ENCODE measurements around the gene RBL1.

RBL1 gene

GRCh38 chr20:37095599-37096414 lies at the start of gene RBL1:
Gene RBL1 (minus strand): TSS chr20:37095997. CDS start chr20:37095928, 69 bp downstream.
- Histone ChIP-seq H3K4me1 (ENCODE audit: control insufficient read depth, insufficient read depth, low read length) (peaks cover 2% of the 10 kb centered on the region), H3K27ac (ENCODE audit: extremely low read depth, low read depth, low read length) (peak within 1 kb of the TSS; percentile 93), H3K9me3 (ENCODE audit: control insufficient read depth, insufficient read depth, low read depth, low read length) (no peaks in the 10 kb centered on the region), H3K36me3 (ENCODE audit: control insufficient read depth in 2 of 2, insufficient read depth in 1 of 2, low read length in 2 of 2) (peaks cover 8 to 23% of the 10 kb centered on the region in 2 experiments; a peak in 2 of 3 replicates), H3K4me3 (ENCODE audit: low read depth, low read length) (peak within 1 kb of the TSS; percentile 74)
- CTCF ChIA-PET, result interaction anchor here (0.7 to 1.0 kb wide), 3 partner anchors 22 to 66 kb away, joined by 3 to 5 read pairs (median 3); no protein-coding TSS in a partner anchor
- POLR2A ChIA-PET, result interaction anchor here (0.7 to 2.3 kb wide), 8 partner anchors 10 to 90 kb away, joined by 3 to 30 read pairs (median 4); partner anchors contain the start of genes MROH8 and RPN2
- TF ChIP-seq ZNF239 (tag by site-specific recombination; IDR thresholded peaks at IDR 0.05) (peak; percentile 38; the same call in 1 of the 2 replicates), ZNF148 (tag by site-specific recombination; IDR thresholded peaks at IDR 0.05; ENCODE audit: borderline replicate concordance) (peak; percentile 95), ZNF513 (tag by site-specific recombination; IDR thresholded peaks at IDR 0.05) (peak; percentile 68), FEZF1 (tag by site-specific recombination; IDR thresholded peaks at IDR 0.05) (peak; percentile 35; the same call in 1 of the 2 replicates), REPIN1 (tag by site-specific recombination; IDR thresholded peaks at IDR 0.05; ENCODE audit: low read depth) (peak; percentile 67; the same call in 1 of the 2 replicates), ZNF501 (tag by site-specific recombination; IDR thresholded peaks at IDR 0.05) (peak; percentile 85; the same call in 1 of the 2 replicates), ZBTB8A (tag by site-specific recombination; IDR thresholded peaks at IDR 0.05) (peak; percentile 76), OVOL3 (tag by site-specific recombination; IDR thresholded peaks at IDR 0.05) (peak; percentile 74), ZNF518A (tag by site-specific recombination; conservative IDR thresholded peaks at IDR 0.05; ENCODE audit: low read depth) (peak; percentile 82), ZSCAN4 (tag by site-specific recombination; IDR thresholded peaks at IDR 0.05) (peak; percentile 70; the same call in 1 of the 2 replicates), ZSCAN5A (tag by site-specific recombination; IDR thresholded peaks at IDR 0.05) (peak; percentile 87), ZSCAN30 (tag by site-specific recombination; IDR thresholded peaks at IDR 0.05) (peak; percentile 94), ZNF791 (tag by site-specific recombination; IDR thresholded peaks at IDR 0.05) (no peak), ZNF184 (tag by site-specific recombination; IDR thresholded peaks at IDR 0.05) (peak; percentile 86), ZFP37 (tag by site-specific recombination; IDR thresholded peaks at IDR 0.05) (peak; percentile 92; the same call in 1 of the 2 replicates), PRDM10 (tag by site-specific recombination; IDR thresholded peaks at IDR 0.05) (peak; percentile 83), ZBTB7A (tag by site-specific recombination; IDR thresholded peaks at IDR 0.05; ENCODE audit: low read depth) (peak; percentile 97), ZIC2 (tag by site-specific recombination; IDR thresholded peaks at IDR 0.05) (peak; percentile 83), BCL11B (tag by site-specific recombination; IDR thresholded peaks at IDR 0.05; ENCODE audit: low read depth) (0 out of 2 replicates have a peak, but pooled peaks have one; percentile 30), ZNF394 (tag by site-specific recombination; IDR thresholded peaks at IDR 0.05; ENCODE audit: borderline replicate concordance) (peak; percentile 89)

All from HEK293 (cell line).